K562 (cell line): ENCODE data around the gene LRMDA. TPM values are rescaled to one million over a fixed set of nuclear protein-coding genes. Genes with fewer than 3 reads are reported as not detected.

Experiments used
- ATAC-seq: fragments of 200-7000 bp; cut with Tn5 transposase; 3 replicates; pipeline ENCODE4 v1.9.1; 2020; ENCODE audit warnings: moderate library complexity
- BruUV-seq: library from RNA; stranded (reverse); fragments of 400-500 nt; replicated peaks from 2 replicates; lab custom pipeline; 2021; lab: Mats Ljungman, UMichigan
- CTCF ChIA-PET: fragments of 300-600 bp; formaldehyde crosslinking; extraction: SDS; loops from one replicate; lab custom pipeline; 2021; ENCODE audit warnings: low intra/inter-chr PET ratio; lab: Yijun Ruan, JAX
- POLR2A ChIA-PET: fragments of 300-600, 350-650 bp; sonication (Branson Sonifier 250); formaldehyde crosslinking; extraction: SDS; loops from one replicate; lab custom pipeline; 2021; ENCODE audit warnings: antibody characterized with exemption, inconsistent platforms; lab: Yijun Ruan, JAX
- DNase-seq, 4 experiments: peaks; one replicate each; pipeline versions ENCODE4 v3.0.0 to v3.0.0-alpha.2; 2011 to 2018; ENCODE audit warnings: low spot score in 3 of 4, mixed read lengths in 3 of 4; ENCODE audit errors: extremely low read depth in 1 of 4
- FAIRE-seq: peaks from 2 replicates; lab custom pipeline; 2011; peaks lifted over from hg19 to GRCh38; lab: Jason Lieb, UNC
- H2AFZ ChIP-seq: 2 replicates; pipeline ENCODE4 v1.6.0; 2011; ENCODE audit warnings: low read depth, low read length, control low read depth, inconsistent platforms
- H3K27ac ChIP-seq: fragments of 200-600 bp; 3 replicates; pipeline ENCODE4 v1.8.0; 2011; ENCODE audit warnings: low read depth, mild to moderate bottlenecking, control low read depth, inconsistent platforms, low read length, moderate library complexity, mixed read lengths; ENCODE audit errors: extremely low read depth
- H3K27me3 ChIP-seq, 2 experiments: fragments of 300-600 bp in 1 of 2; 2 replicates in 1 of 2; 3 replicates in 1 of 2; pipeline versions ENCODE4 v1.6.0 to v1.8.0; 2011; ENCODE audit warnings: inconsistent platforms in 2 of 2, low read length in 2 of 2, mild to moderate bottlenecking in 1 of 2, mixed read lengths in 1 of 2, moderate library complexity in 1 of 2; ENCODE audit not compliant: control insufficient read depth in 2 of 2, insufficient read depth in 2 of 2
- H3K36me3 ChIP-seq: fragments of 300-600 bp; 3 replicates; pipeline ENCODE4 v1.8.0; 2011; ENCODE audit warnings: mild to moderate bottlenecking, low read length, inconsistent platforms; ENCODE audit not compliant: control insufficient read depth, insufficient read depth
- H3K4me1 ChIP-seq, 2 experiments: fragments of 200-600 bp in 1 of 2; replicated peaks in 1 of 2; 2 replicates in 1 of 2; 3 replicates in 1 of 2; pipeline versions ENCODE4 v1.5.1 to v1.8.0; 2011; ENCODE audit warnings: inconsistent platforms in 2 of 2, low read length in 2 of 2, mild to moderate bottlenecking in 1 of 2, mixed read lengths in 1 of 2, moderate library complexity in 1 of 2; ENCODE audit not compliant: control insufficient read depth in 2 of 2, insufficient read depth in 2 of 2
- H3K4me2 ChIP-seq: 2 replicates; pipeline ENCODE4 v1.6.1; 2011; ENCODE audit warnings: low read length, control low read depth, inconsistent platforms, mixed read lengths; ENCODE audit not compliant: insufficient read depth
- H3K4me3 ChIP-seq: fragments of 200-600 bp; sonication (generic), shearing (Covaris generic); 2 replicates; pipeline ENCODE4 v1.5.1; 2016; ENCODE audit warnings: control low read depth, inconsistent platforms
- H3K79me2 ChIP-seq: fragments of 200-600 bp; 3 replicates; pipeline ENCODE4 v1.8.0; 2011; ENCODE audit warnings: low read length, inconsistent platforms; ENCODE audit not compliant: control insufficient read depth, insufficient read depth
- H3K9ac ChIP-seq, 2 experiments: 2 replicates each; pipeline versions ENCODE4 v1.6.0 to v1.6.1; 2011; ENCODE audit warnings: low read depth in 2 of 2, low read length in 2 of 2, control low read depth in 1 of 2, inconsistent platforms in 1 of 2, mild to moderate bottlenecking in 1 of 2, mixed read lengths in 1 of 2; ENCODE audit not compliant: insufficient read depth in 1 of 2
- H3K9me1 ChIP-seq: one replicate; pipeline ENCODE4 v1.6.0; 2011; ENCODE audit warnings: inconsistent platforms, mild to moderate bottlenecking, low read length, moderate library complexity; ENCODE audit not compliant: control insufficient read depth, insufficient read depth
- H3K9me3 ChIP-seq: replicated peaks from 2 replicates; pipeline ENCODE4 v1.5.1; 2011; ENCODE audit warnings: low read depth, low read length, inconsistent platforms; ENCODE audit not compliant: control insufficient read depth, insufficient read depth
- H4K20me1 ChIP-seq: replicated peaks from 2 replicates; pipeline ENCODE4 v1.6.1; 2011; ENCODE audit warnings: low read length, inconsistent platforms, mixed read lengths; ENCODE audit not compliant: control insufficient read depth, insufficient read depth
- CEBPG ChIP-seq, 3 experiments: fragments of 200-800 bp in 1 of 3; sonication (Bioruptor generic) in 1 of 3; sonication (generic) in 1 of 3; formaldehyde crosslinking in 1 of 3; IDR thresholded peaks in 2 of 3; conservative IDR thresholded peaks in 1 of 3; 2 replicates each; pipeline versions ENCODE4 v1.6.1 to v1.8.0; 2016 to 2022; ENCODE audit warnings: missing compliant biosample characterization in 2 of 3, missing genetic modification characterization in 2 of 3, mild to moderate bottlenecking in 1 of 3, missing genetic modification reagents in 1 of 3
- E2F8 ChIP-seq: fragments of 450-650 bp; IDR thresholded peaks from 2 replicates; pipeline ENCODE4 v1.7.1; 2018; ENCODE audit warnings: mild to moderate bottlenecking, low read depth; ENCODE audit not compliant: partially characterized antibody
- FOSL1 ChIP-seq: fragments of 200-800 bp; sonication (Bioruptor generic); conservative IDR thresholded peaks from 2 replicates; pipeline ENCODE4 v1.6.1; 2016; ENCODE audit warnings: missing genetic modification characterization, missing compliant biosample characterization
- HNRNPUL1 ChIP-seq: fragments of 200-400 bp; formaldehyde crosslinking; IDR thresholded peaks from 2 replicates; pipeline ENCODE4 v1.6.1; 2017; ENCODE audit warnings: low read length
- WGBS: fragments of 100-300 bp; shearing (Covaris generic); methylation state at CpG from one replicate; pipeline ENCODE4 v1.1.6; 2016; ENCODE audit warnings: low coverage, mixed read lengths; ENCODE audit not compliant: insufficient coverage; ENCODE audit errors: missing lambda C conversion rate; 5-methylcytosine and 5-hydroxymethylcytosine counted together
- in situ Hi-C: fragments of 300-500 bp; cut with MboI; formaldehyde crosslinking; loops from 4 replicates; pipeline ENCODE4 v1.15.0; 2018; ENCODE audit warnings: inconsistent platforms, mixed read lengths
- intact Hi-C: fragments of 100-400 bp; cut with micrococcal nuclease; formaldehyde crosslinking; loops from 2 replicates; pipeline ENCODE4 v1.14.2; 2022
- polyA plus RNA-seq, 8 experiments: library from polyadenylated mRNA; depleted of rRNA in 4 of 8; stranded (reverse) in 5 of 8; unstranded in 3 of 8; fragments of >200 nt; fragmentation: Nextera tagmentation in 2 of 8; fragmentation: Illumina TruSeq in 1 of 8; extraction: Ambion mirVana in 2 of 8; extraction: Trizol in 1 of 8; gene quantifications; 2 replicates each; pipeline versions ENCODE4 v1.2.1 to v1.2.3, GENCODE V29; 2011 to 2014; ENCODE audit warnings: inconsistent platforms in 1 of 8, missing spikeins in 1 of 8
- total RNA-seq, 7 experiments: library from RNA; depleted of rRNA in 6 of 7; stranded (reverse); fragments of >200 nt in 6 of 7; fragmentation: Illumina TruSeq in 2 of 7; extraction: Trizol in 2 of 7; gene quantifications; 2 replicates each; pipeline versions ENCODE4 v1.2.1 to v1.2.3, GENCODE V29; 2011 to 2021; ENCODE audit warnings: low replicate concordance in 1 of 7

Gene LRMDA
- total and polyA plus RNA-seq, 9 of the 15 experiments (the other 6 are each of a cell fraction or from before 2014, with no cell fraction given): 0.25 TPM; not detected in 8

- H3K9me1 ChIP-seq: no peaks in the 10 kb centered on the region
- TF ChIP-seq CEBPG (CRISPR knock-in tag; IDR thresholded peaks at IDR 0.05): no peak
- TF ChIP-seq CEBPG (tag; conservative IDR thresholded peaks at IDR 0.05 in 1 of 2, IDR thresholded peaks at IDR 0.05 in 1 of 2): peak; percentile 46 to 83; a peak in 3 of 4 replicates
- TF ChIP-seq FOSL1: 0 out of 2 replicates have a peak, but pooled peaks have one; percentile 13
- TF ChIP-seq E2F8: no peak
- TF ChIP-seq HNRNPUL1: no peak
- no peak for DNase-seq
- BruUV-seq: no TSS peak
- no peaks in the 10 kb centered on the region for H3K4me1 ChIP-seq
- no peak overlapping the region for H3K4me3 ChIP-seq
- H3K27ac ChIP-seq: no peak overlapping the region
- H3K79me2 ChIP-seq: no peaks in the 10 kb centered on the region
- in situ Hi-C loops (no loop called here), intact Hi-C loops (no loop called here)
- POLR2A ChIA-PET: no interaction called here
- H3K4me2 ChIP-seq: no peak overlapping the region
- H3K9me3 ChIP-seq: no peaks in the 10 kb centered on the region
- under 1% methylated on average over 7 of the region's 7 CpGs for WGBS
- FAIRE-seq: no peak
- no peaks in the 10 kb centered on the region for H3K36me3 ChIP-seq
- no peak overlapping the region for H3K9ac ChIP-seq
- no peaks in the 10 kb centered on the region; a peak in 1 of 5 replicates for H3K27me3 ChIP-seq
- no peak for ATAC-seq
- no peaks in the 10 kb centered on the region for H4K20me1 ChIP-seq
- CTCF ChIA-PET: no interaction called here
- H2AFZ ChIP-seq: no peak overlapping the region
Observed at GRCh38 chr10:75720157-75720556, 288.7 kb downstream of the LRMDA start.
